Breast epithelium (tissue), 3 donors: ENCODE measurements around the gene NAPB.

Experiments used
- POLR2AphosphoS5 ChIP-seq, 3 donors: sonication (generic); formaldehyde crosslinking; IDR thresholded peaks; one replicate each; pipeline ENCODE4 v1.6.1; 2017; ENCODE audit warnings: antibody characterized with exemption in 3 of 3
- TF ChIP-seq, protein P1 (sequence below), 3 donors: fragments of 450-650 bp; IDR thresholded peaks; one replicate each; pipeline ENCODE4 v1.5.1; 2016 to 2017; ENCODE audit warnings: antibody characterized with exemption in 3 of 3, mild to moderate bottlenecking in 3 of 3, moderate library complexity in 3 of 3

DNA sequence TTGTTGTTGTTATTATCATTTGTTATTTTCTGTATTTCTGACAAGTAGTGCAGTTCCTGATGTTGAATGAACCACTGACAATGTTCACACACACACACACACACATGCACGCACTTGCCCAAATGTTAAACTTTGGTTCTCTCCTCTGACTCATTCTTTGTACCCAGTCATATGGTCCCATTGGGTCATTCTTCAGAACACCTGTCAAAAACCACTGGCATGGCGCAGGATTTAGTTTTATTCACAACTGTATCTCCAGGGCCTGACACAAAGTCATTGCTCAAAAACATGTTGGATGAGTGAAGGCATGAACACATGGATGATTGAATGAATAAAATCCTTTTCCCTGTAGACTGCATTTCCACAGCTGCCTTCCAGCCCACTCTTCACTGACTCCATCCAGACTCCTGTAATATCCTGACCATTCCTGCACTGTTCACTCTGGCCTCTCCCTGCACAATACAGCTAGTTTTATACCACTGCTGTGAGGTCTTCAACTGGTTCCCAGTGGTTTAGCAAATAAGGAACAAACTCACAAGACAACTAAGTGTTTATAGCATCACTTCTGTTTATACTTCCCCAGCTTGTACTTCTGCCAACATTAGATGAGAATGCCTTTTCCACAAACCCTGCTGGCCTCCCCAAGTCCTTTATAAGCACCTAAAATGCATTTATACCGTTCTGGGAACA is 38.3 kb upstream of the NAPB start:
- TF ChIP-seq, protein P1, sequence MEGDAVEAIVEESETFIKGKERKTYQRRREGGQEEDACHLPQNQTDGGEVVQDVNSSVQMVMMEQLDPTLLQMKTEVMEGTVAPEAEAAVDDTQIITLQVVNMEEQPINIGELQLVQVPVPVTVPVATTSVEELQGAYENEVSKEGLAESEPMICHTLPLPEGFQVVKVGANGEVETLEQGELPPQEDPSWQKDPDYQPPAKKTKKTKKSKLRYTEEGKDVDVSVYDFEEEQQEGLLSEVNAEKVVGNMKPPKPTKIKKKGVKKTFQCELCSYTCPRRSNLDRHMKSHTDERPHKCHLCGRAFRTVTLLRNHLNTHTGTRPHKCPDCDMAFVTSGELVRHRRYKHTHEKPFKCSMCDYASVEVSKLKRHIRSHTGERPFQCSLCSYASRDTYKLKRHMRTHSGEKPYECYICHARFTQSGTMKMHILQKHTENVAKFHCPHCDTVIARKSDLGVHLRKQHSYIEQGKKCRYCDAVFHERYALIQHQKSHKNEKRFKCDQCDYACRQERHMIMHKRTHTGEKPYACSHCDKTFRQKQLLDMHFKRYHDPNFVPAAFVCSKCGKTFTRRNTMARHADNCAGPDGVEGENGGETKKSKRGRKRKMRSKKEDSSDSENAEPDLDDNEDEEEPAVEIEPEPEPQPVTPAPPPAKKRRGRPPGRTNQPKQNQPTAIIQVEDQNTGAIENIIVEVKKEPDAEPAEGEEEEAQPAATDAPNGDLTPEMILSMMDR (IDR thresholded peaks at IDR 0.05), result no peak
- TF ChIP-seq POLR2AphosphoS5 (IDR thresholded peaks at IDR 0.05), result no peak
